GM18517 (cell line): ENCODE data around the gene ROS1.
"Not testable (repeated sequence)": the region's sequence is repeated elsewhere in the genome, so short reads cannot be mapped to it uniquely, and the experiment has no call there.

Experiments
- ATAC-seq: cut with Tn5 transposase; IDR thresholded peaks from one replicate; pipeline ENCODE4 v1.9.1; 2021; ENCODE audit warnings: mild to moderate bottlenecking, moderate library complexity; ENCODE audit not compliant: unreplicated experiment

Gene ROS1

GRCh38 chr6:117268924-117269323, 156.8 kb downstream of the ROS1 start:
- ATAC-seq = no peak

DNA sequence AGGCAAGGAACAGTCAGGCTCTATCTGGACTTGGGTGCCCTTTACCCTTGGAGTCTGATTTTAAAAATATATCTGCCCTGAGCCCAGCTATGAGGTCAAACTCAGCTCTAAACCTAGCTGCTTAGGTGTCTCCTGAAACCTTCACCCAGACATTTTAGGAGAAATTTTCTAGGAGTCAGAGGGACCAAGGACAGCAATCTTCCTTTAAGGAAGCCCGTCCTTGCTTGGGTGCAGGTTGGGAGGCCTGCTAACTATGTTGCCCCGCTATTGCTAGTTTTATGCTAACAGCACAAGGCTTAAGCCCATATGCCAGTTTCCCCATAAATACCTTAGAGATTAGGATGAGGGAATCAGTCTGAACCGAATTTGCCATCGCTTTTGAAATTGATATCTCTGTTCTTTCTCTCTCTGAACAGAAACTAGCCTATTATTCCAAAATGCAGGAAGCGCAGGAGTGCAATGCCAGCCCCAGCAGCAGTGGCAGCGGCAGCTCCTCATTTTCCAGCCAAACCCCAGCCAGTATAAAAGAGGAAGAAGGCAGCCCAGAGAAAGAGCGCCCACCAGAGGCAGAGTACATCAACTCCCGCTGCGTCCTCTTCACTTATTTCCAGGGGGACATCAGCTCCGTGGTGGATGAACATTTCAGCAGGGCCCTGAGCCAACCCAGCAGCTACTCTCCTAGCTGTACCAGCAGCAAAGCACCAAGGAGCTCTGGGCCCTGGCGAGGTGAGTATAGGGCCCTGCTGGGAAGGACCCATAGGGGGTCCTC, 157.8 kb downstream of the ROS1 start:
- no peak for ATAC-seq

GRCh38 chr6:117267054-117267347, 158.7 kb downstream of the ROS1 start:
- no peak for ATAC-seq

DNA sequence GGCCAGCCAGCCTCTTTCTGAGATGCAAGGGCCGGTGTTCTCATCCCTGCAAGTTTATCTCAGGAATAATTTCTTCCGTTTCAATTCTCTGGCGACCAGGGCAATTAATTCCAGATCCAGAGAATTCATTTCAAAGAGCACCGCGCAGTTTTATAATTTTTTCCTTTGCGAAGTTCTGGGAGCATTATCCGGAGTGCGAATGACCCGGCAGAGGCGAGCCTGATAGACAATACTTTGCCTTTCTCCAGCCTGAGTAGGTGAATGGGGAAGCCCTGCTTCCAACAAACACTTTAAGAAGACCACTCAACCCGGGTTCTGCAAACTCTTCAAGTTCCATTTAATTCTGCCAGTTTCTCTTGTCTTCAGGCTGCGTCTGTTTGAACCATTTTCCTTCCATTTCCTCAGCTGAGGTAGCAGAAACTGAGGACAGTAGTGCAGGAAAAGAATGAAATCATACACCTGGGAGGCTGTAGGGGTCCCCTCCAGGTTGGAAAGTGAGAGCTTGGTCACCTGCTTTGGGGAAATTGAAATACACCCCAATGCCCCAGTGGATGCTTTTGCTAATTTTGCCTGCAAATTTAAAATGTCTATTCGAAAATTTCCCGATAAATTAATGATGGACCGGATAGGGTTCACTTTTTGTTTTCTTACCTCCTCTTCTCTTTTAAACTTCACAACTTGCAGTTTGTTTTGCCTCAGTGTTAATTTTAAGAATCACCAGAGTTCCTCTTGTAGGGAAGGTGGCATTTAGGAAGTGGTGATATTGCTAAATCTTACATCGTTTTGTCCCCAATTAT, 159.3 kb downstream of the ROS1 start:
- no peak for ATAC-seq

DNA sequence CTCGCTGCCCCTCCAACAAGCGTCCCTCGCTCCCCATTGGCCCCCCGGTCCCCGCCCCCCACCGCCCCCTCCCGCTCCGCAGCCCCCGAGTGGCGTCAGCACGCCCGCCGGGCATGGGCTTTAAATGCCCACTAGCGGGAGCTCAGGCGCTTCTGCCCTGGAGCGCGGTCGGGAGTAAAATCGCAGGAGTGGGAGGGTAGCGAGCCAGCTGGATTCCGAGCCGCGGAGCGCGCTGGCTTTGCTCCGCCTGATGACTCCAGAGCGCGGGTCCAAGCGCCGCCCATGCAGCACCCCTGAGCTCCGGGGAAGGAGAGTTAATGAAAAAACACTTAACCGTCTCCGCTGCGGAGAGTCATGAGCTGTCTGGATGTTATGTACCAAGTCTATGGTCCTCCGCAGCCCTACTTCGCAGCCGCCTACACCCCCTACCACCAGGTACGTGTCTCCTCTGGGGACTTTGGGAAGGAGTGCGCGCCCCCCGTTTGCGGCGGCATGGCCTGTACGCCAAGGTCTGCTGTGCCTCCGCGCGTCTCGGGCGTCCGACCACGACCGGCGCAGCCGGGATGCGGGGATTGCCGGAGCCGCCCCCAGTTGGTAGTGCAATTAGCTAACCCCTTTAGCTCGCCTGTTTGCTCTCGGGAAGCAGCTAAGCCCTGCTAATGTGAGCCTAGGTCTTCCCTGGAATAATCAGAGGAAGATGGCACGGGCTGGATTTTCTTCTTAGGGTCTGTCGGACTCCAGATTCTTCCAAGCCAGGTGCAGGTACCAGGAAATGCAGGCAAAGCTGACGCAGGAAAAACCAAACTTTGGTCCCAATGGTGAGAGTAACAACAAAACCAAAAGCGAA, 160.1 kb downstream of the ROS1 start, which contains the start of gene VGLL2:
Gene VGLL2 (plus strand): TSS at position 149 of the 847 bp plus-strand sequence. CDS start 206 bp downstream, at position 355.
- ATAC-seq = no peak

DNA sequence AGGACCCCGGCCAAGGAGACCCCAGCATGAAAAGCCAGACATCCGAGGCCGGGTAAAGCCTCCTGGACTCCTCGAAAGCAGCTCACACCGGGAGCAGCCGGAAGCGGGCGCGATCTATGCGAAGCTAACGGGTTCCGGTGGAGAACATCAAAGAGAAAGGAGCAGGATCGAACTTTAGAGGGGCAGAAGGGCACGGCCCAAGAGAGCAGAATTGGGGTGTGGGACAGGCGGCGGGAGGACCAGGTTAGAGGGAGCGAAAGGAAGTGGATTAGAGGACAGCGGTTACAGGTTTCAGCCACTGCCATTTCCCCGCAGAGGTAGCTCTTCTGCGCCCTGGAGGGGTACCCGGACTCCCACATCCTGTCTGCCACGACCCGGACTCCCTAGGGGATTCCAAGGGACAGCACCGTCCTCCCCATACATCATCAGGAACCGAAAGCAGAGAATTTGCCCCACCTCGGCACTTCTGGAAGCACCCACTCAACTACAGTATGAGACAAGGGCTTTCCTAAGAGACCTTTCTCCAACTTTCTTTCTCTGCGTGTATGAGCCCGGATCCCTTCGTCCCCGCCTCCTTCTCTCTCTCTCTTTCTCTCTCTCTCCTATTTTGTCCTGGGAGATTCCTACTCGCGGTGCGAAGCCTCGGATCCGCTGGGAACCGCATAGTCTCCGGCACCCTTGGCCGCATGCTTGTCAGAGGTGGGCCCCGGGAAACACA, 160.9 kb downstream of the ROS1 start:
- ATAC-seq = no peak

- no peak for ATAC-seq
These were observed 161.4 kb downstream of the ROS1 start for GRCh38 chr6:117264369-117264691.

DNA sequence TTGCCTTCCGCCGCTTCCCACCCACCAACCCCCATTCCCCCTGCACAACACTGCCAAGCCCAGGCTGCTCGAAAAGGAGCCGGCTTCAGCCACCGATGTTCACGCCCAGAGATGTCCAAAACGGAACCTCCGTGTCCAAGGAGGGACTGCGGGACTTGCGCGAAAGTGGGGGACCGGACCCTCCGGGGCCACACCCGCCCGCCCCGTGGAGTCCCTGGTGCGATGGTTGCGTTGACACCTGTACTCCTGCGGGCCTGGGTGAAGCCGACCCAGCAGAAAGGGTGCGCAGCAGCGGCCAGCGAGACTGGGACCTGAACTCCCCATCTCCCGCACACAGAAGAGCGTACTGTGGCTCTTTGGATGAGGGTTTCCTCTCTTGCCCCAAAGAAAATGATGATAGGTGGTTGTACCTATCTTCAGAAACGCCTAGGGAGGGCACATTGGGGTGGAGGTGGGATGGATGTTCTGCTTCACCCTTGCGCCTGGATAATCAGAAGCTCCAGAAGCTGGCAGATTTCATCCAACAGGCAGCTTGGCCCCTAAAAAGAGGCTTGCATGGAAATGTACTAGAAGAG, 162.3 kb downstream of the ROS1 start:
- no peak for ATAC-seq

- no peak for ATAC-seq
These were observed 162.9 kb downstream of the ROS1 start for GRCh38 chr6:117262799-117263198.

GRCh38 chr6:117253785-117254184, 172.0 kb downstream of the ROS1 start:
- ATAC-seq = no peak

- not testable (repeated sequence) for ATAC-seq
These were observed 180.8 kb downstream of the ROS1 start for GRCh38 chr6:117244979-117245378.

DNA sequence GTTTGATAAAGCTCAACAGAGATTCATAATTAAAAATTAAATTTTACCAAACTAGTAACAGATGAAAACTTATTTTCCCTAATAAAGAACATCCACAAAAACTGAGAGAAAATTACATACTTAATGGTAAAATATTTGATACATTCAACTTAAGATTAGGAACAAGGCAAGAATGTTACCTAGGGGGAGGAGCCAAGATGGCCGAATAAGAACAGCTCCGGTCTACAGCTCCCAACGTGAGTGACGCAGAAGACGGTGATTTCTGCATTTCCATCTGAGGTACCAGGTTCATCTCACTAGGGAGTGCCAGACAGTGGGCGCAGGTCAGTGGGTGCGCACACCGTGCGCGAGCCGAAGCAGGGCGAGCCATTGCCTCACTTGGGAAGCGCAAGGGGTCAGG, 181.2 kb downstream of the ROS1 start:
- ATAC-seq = not testable (repeated sequence)
